C4-2B (cell line): ENCODE results near the gene H2AZ2.

ENCODE experiments used
- CTCF ChIP-seq: fragments of 450-650 bp; conservative IDR thresholded peaks from 2 replicates; pipeline ENCODE4 v1.5.1; 2017; ENCODE audit warnings: mild to moderate bottlenecking
- ZFX ChIP-seq: fragments of 450-650 bp; IDR thresholded peaks from 2 replicates; pipeline ENCODE4 v1.6.1; 2017

- TF ChIP-seq CTCF (no peak), ZFX (no peak)
Measured at GRCh38 chr7:44796034-44796503, 51.8 kb downstream of the H2AZ2 start.
